Suprapubic skin (tissue), 3 donors: ENCODE results near the gene SLC25A42.

Experiments
- CTCF ChIP-seq, 2 donors: fragments of 200-600 bp in 1 of 2; fragments of 450-650 bp in 1 of 2; sonication (generic) in 1 of 2; IDR thresholded peaks; one replicate each; pipeline ENCODE4 v1.5.1; 2016 to 2019; ENCODE audit warnings: antibody characterized with exemption in 2 of 2, mild to moderate bottlenecking in 1 of 2, moderate library complexity in 1 of 2
- POLR2AphosphoS5 ChIP-seq, 3 donors: sonication (generic); formaldehyde crosslinking; IDR thresholded peaks; one replicate each; pipeline ENCODE4 v1.6.1; 2017; ENCODE audit warnings: antibody characterized with exemption in 3 of 3

- TF ChIP-seq CTCF (IDR thresholded peaks at IDR 0.05) (no peak), POLR2AphosphoS5 (IDR thresholded peaks at IDR 0.05) (no peak)
These were observed 31.9 kb downstream of the SLC25A42 start for GRCh38 chr19:19095691-19096090.
